HEK293 (cell line): ENCODE results near the gene LYPD4.
A peak's percentile ranks its signal among the peaks of the same experiment; 100 is the strongest.

Experiments used
- CTCF ChIA-PET: fragments of 350-600 bp; formaldehyde crosslinking; extraction: SDS; loops from one replicate; lab custom pipeline; 2021; ENCODE audit warnings: antibody characterized with exemption; lab: Yijun Ruan, JAX
- POLR2A ChIA-PET: fragments of 300-600 bp; formaldehyde crosslinking; extraction: SDS; loops from one replicate; lab custom pipeline; 2020; ENCODE audit warnings: antibody characterized with exemption, inconsistent platforms; lab: Yijun Ruan, JAX
- H3K27ac ChIP-seq: fragments of 200-500 bp; sonication (Bioruptor generic); 2 replicates; pipeline ENCODE4 v1.5.1; 2014; ENCODE audit warnings: low read depth, low read length, control low read depth, inconsistent platforms; ENCODE audit errors: extremely low read depth
- H3K36me3 ChIP-seq, 2 experiments: fragments of 200-500 bp in 1 of 2; sonication (Bioruptor generic) in 1 of 2; 1 replicate in 1 of 2; 2 replicates in 1 of 2; pipeline ENCODE4 v1.5.1; 2014 to 2017; ENCODE audit warnings: inconsistent platforms in 2 of 2, low read length in 2 of 2; ENCODE audit not compliant: control insufficient read depth in 2 of 2, insufficient read depth in 1 of 2
- H3K4me1 ChIP-seq: fragments of 200-500 bp; sonication (Bioruptor generic); 2 replicates; pipeline ENCODE4 v1.5.1; 2014; ENCODE audit warnings: mild to moderate bottlenecking, low read length, inconsistent platforms; ENCODE audit not compliant: control insufficient read depth, insufficient read depth
- H3K4me3 ChIP-seq: 2 replicates; pipeline ENCODE4 v1.5.1; 2011; ENCODE audit warnings: low read depth, mild to moderate bottlenecking, control low read depth, low read length, moderate library complexity
- H3K9me3 ChIP-seq: fragments of 200-500 bp; sonication (Bioruptor generic); 2 replicates; pipeline ENCODE4 v1.5.1; 2014; ENCODE audit warnings: low read depth, low read length, inconsistent platforms; ENCODE audit not compliant: control insufficient read depth, insufficient read depth
- EGR2 ChIP-seq: fragments of 450-650 bp; formaldehyde crosslinking; IDR thresholded peaks from 2 replicates; pipeline ENCODE4 v1.5.1; 2016; ENCODE audit warnings: low read depth, missing biosample characterization, missing genetic modification characterization
- GLIS1 ChIP-seq: fragments of 450-650 bp; formaldehyde crosslinking; IDR thresholded peaks from 2 replicates; pipeline ENCODE4 v1.5.1; 2016; ENCODE audit warnings: missing biosample characterization, missing genetic modification characterization
- HOXA7 ChIP-seq: sonication (generic); formaldehyde crosslinking; IDR thresholded peaks from 2 replicates; pipeline ENCODE4 v1.8.1; 2022; ENCODE audit warnings: missing genetic modification reagents, borderline replicate concordance
- IKZF3 ChIP-seq: fragments of 450-650 bp; IDR thresholded peaks from 2 replicates; pipeline ENCODE4 v1.5.0; 2018; ENCODE audit warnings: missing biosample characterization, mild to moderate bottlenecking, missing genetic modification characterization, moderate library complexity
- KLF8 ChIP-seq: fragments of 450-650 bp; formaldehyde crosslinking; IDR thresholded peaks from 2 replicates; pipeline ENCODE4 v1.5.1; 2016; ENCODE audit warnings: missing biosample characterization, missing genetic modification characterization
- MZF1 ChIP-seq: fragments of 450-650 bp; formaldehyde crosslinking; IDR thresholded peaks from 2 replicates; pipeline ENCODE4 v1.5.1; 2017; ENCODE audit warnings: missing biosample characterization, missing genetic modification characterization, borderline replicate concordance
- OSR2 ChIP-seq: fragments of 450-650 bp; formaldehyde crosslinking; IDR thresholded peaks from 2 replicates; pipeline ENCODE4 v1.5.1; 2016; ENCODE audit warnings: missing biosample characterization, missing genetic modification characterization
- OVOL3 ChIP-seq: fragments of 450-650 bp; formaldehyde crosslinking; IDR thresholded peaks from 2 replicates; pipeline ENCODE4 v1.5.1; 2016; ENCODE audit warnings: missing biosample characterization, missing genetic modification characterization
- SETDB1 ChIP-seq: IDR thresholded peaks from one replicate; pipeline ENCODE4 v1.6.1; 2017; ENCODE audit warnings: mild to moderate bottlenecking, low read length, moderate library complexity, mixed read lengths; ENCODE audit not compliant: insufficient read length
- TCF7L2 ChIP-seq: IDR thresholded peaks from 2 replicates; pipeline ENCODE4 v1.6.1; 2011; ENCODE audit warnings: low read depth, mild to moderate bottlenecking, inconsistent platforms, low read length, moderate library complexity, borderline replicate concordance
- YY1 ChIP-seq: fragments of 450-650 bp; formaldehyde crosslinking; IDR thresholded peaks from 2 replicates; pipeline ENCODE4 v1.5.1; 2018; ENCODE audit warnings: missing biosample characterization, missing genetic modification characterization
- ZBTB21 ChIP-seq: fragments of 450-650 bp; formaldehyde crosslinking; IDR thresholded peaks from 2 replicates; pipeline ENCODE4 v1.5.1; 2017; ENCODE audit warnings: missing biosample characterization, missing genetic modification characterization
- ZEB2 ChIP-seq: fragments of 450-650 bp; formaldehyde crosslinking; IDR thresholded peaks from 2 replicates; pipeline ENCODE4 v1.5.1; 2016; ENCODE audit warnings: missing biosample characterization, missing genetic modification characterization
- ZIC2 ChIP-seq: fragments of 450-650 bp; formaldehyde crosslinking; IDR thresholded peaks from 2 replicates; pipeline ENCODE4 v1.5.1; 2016; ENCODE audit warnings: missing biosample characterization, missing genetic modification characterization
- ZNF114 ChIP-seq: fragments of 450-650 bp; formaldehyde crosslinking; IDR thresholded peaks from 2 replicates; pipeline ENCODE4 v1.5.0; 2017; ENCODE audit warnings: missing biosample characterization, missing genetic modification characterization
- ZNF121 ChIP-seq: fragments of 450-650 bp; formaldehyde crosslinking; IDR thresholded peaks from 2 replicates; pipeline ENCODE4 v1.5.1; 2016; ENCODE audit warnings: missing biosample characterization, missing genetic modification characterization
- ZNF155 ChIP-seq: fragments of 450-650 bp; formaldehyde crosslinking; IDR thresholded peaks from 2 replicates; pipeline ENCODE4 v1.5.1; 2016; ENCODE audit warnings: missing biosample characterization, missing genetic modification characterization
- ZNF16 ChIP-seq: fragments of 450-650 bp; formaldehyde crosslinking; IDR thresholded peaks from 2 replicates; pipeline ENCODE4 v1.5.1; 2016; ENCODE audit warnings: low read depth, missing biosample characterization, missing genetic modification characterization
- ZNF2 ChIP-seq: fragments of 450-650 bp; formaldehyde crosslinking; IDR thresholded peaks from 2 replicates; pipeline ENCODE4 v1.5.1; 2016; ENCODE audit warnings: missing biosample characterization, missing genetic modification characterization
- ZNF350 ChIP-seq: fragments of 450-650 bp; formaldehyde crosslinking; IDR thresholded peaks from 2 replicates; pipeline ENCODE4 v1.5.0; 2017; ENCODE audit warnings: missing biosample characterization, mild to moderate bottlenecking, missing genetic modification characterization
- ZNF366 ChIP-seq: fragments of 450-650 bp; formaldehyde crosslinking; conservative IDR thresholded peaks from 2 replicates; pipeline ENCODE4 v1.5.1; 2016; ENCODE audit warnings: missing biosample characterization, missing genetic modification characterization
- ZNF37A ChIP-seq: fragments of 450-650 bp; IDR thresholded peaks from 2 replicates; pipeline ENCODE4 v1.5.1; 2018; ENCODE audit warnings: missing biosample characterization, missing genetic modification characterization
- ZNF394 ChIP-seq: fragments of 450-650 bp; formaldehyde crosslinking; IDR thresholded peaks from 2 replicates; pipeline ENCODE4 v1.5.1; 2016; ENCODE audit warnings: missing biosample characterization, missing genetic modification characterization, mild to moderate bottlenecking, moderate library complexity, borderline replicate concordance
- ZNF48 ChIP-seq: fragments of 450-650 bp; formaldehyde crosslinking; IDR thresholded peaks from 2 replicates; pipeline ENCODE4 v1.5.1; 2016; ENCODE audit warnings: missing biosample characterization, missing genetic modification characterization
- ZNF670 ChIP-seq: fragments of 450-650 bp; formaldehyde crosslinking; IDR thresholded peaks from 2 replicates; pipeline ENCODE4 v1.5.1; 2016; ENCODE audit warnings: missing biosample characterization, missing genetic modification characterization, low read depth
- ZNF707 ChIP-seq: fragments of 450-650 bp; formaldehyde crosslinking; IDR thresholded peaks from 2 replicates; pipeline ENCODE4 v1.5.1; 2016; ENCODE audit warnings: missing biosample characterization, missing genetic modification characterization
- ZNF747 ChIP-seq: fragments of 450-650 bp; formaldehyde crosslinking; IDR thresholded peaks from 2 replicates; pipeline ENCODE4 v1.5.1; 2016; ENCODE audit warnings: missing biosample characterization, missing genetic modification characterization
- ZNF837 ChIP-seq: fragments of 450-650 bp; formaldehyde crosslinking; IDR thresholded peaks from 2 replicates; pipeline ENCODE4 v1.5.1; 2016; ENCODE audit warnings: missing biosample characterization, missing genetic modification characterization
- TF ChIP-seq, protein P1 (sequence below): fragments of 450-650 bp; formaldehyde crosslinking; IDR thresholded peaks from 2 replicates; pipeline ENCODE4 v1.5.1; 2016; ENCODE audit warnings: missing biosample characterization, missing genetic modification characterization
- TF ChIP-seq, protein P2 (sequence below): fragments of 450-650 bp; formaldehyde crosslinking; IDR thresholded peaks from 2 replicates; pipeline ENCODE4 v1.5.1; 2016; ENCODE audit warnings: missing biosample characterization, missing genetic modification characterization
- TF ChIP-seq, protein P3 (sequence below): fragments of 450-650 bp; formaldehyde crosslinking; IDR thresholded peaks from 2 replicates; pipeline ENCODE4 v1.5.1; 2016; ENCODE audit warnings: missing biosample characterization, missing genetic modification characterization
- TF ChIP-seq, protein P4 (sequence below): fragments of 450-650 bp; formaldehyde crosslinking; IDR thresholded peaks from 2 replicates; pipeline ENCODE4 v1.5.1; 2016; ENCODE audit warnings: missing biosample characterization, missing genetic modification characterization

The LYPD4 gene

DNA sequence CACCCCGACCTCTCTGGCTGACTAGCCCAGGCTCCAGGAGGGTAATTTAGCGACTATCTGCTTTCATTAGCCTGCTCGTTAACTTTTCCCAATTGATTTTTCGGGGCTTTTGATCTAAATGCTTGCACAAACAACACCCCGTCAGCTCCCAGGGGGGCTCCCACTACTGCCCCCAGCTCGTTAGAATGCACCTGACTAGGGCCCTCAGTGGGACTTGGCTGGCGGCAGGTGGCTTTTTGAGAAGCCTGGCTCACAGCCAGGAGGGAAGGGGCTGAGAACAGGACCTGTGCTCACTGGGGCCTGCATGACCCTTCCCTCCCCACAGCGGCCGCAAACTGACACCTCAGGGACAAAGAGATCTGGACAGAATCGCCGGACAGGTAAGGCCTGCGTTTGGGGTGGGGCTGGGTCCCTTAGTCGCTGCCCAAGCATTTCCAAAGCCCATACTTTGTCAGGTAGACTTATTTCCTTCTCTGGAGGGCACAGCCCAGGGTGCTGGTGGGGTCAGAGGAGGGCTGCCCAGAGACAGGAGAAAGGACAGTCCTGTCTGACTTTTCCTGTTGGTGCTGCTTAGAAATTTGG lies 25.0 kb upstream of the LYPD4 start (continued):
- TF ChIP-seq ZNF670 (tag by site-specific recombination): no peak
- no peak for TF ChIP-seq OVOL3 (tag by site-specific recombination)
- no peak for TF ChIP-seq ZNF747 (tag by site-specific recombination)
- no peak for TF ChIP-seq ZNF837 (tag by site-specific recombination)
- TF ChIP-seq, protein P1, sequence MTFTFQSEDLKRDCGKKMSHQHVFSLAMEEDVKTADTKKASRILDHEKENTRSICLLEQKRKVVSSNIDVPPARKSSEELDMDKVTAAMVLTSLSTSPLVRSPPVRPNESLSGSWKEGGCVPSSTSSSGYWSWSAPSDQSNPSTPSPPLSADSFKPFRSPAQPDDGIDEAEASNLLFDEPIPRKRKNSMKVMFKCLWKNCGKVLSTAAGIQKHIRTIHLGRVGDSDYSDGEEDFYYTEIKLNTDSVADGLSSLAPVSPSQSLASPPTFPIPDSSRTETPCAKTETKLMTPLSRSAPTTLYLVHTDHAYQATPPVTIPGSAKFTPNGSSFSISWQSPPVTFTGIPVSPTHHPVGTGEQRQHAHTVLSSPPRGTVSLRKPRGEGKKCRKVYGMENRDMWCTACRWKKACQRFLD (tag by site-specific recombination): no peak
- no peak for TF ChIP-seq SETDB1
- TF ChIP-seq EGR2 (tag by site-specific recombination): no peak
- no peak for TF ChIP-seq ZNF37A (tag by site-specific recombination)
- TF ChIP-seq ZNF16 (tag by site-specific recombination): no peak
- no peak for TF ChIP-seq ZNF155 (tag by site-specific recombination)
- TF ChIP-seq, protein P2, sequence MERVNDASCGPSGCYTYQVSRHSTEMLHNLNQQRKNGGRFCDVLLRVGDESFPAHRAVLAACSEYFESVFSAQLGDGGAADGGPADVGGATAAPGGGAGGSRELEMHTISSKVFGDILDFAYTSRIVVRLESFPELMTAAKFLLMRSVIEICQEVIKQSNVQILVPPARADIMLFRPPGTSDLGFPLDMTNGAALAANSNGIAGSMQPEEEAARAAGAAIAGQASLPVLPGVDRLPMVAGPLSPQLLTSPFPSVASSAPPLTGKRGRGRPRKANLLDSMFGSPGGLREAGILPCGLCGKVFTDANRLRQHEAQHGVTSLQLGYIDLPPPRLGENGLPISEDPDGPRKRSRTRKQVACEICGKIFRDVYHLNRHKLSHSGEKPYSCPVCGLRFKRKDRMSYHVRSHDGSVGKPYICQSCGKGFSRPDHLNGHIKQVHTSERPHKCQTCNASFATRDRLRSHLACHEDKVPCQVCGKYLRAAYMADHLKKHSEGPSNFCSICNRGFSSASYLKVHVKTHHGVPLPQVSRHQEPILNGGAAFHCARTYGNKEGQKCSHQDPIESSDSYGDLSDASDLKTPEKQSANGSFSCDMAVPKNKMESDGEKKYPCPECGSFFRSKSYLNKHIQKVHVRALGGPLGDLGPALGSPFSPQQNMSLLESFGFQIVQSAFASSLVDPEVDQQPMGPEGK (tag by site-specific recombination): peak; percentile 45; the same call in 1 of the 2 replicates
- 0 out of 2 replicates have a peak, but pooled peaks have one; percentile 7 for TF ChIP-seq KLF8
- TF ChIP-seq ZNF2 (tag by site-specific recombination): no peak
- TF ChIP-seq OSR2: peak; percentile 55
- TF ChIP-seq ZEB2 (tag by site-specific recombination): 0 out of 2 replicates have a peak, but pooled peaks have one; percentile 23
- no peak for TF ChIP-seq ZNF707 (tag by site-specific recombination)
- no peak for TF ChIP-seq IKZF3
- no peak for TF ChIP-seq ZNF350 (tag by site-specific recombination)
- TF ChIP-seq ZIC2: peak; percentile 36; the same call in 1 of the 2 replicates
- TF ChIP-seq HOXA7 (CRISPR knock-in tag): no peak
- no peak for TF ChIP-seq ZNF121 (tag by site-specific recombination)

DNA sequence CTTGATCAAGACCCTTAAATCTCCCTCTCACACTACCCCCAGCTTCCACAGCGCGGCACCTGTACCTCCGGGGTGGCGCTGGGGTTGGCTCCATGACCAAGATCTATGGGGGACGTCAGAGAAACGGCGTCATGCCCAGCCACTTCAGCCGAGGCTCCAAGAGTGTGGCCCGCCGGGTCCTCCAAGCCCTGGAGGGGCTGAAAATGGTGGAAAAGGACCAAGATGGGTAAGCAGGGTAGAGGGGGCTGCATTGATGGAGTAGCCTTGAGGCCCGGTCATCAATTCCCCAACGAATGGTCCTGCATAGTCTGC lies 24.5 kb upstream of the LYPD4 start:
- ChIA-PET CTCF (interaction anchor here (1.0 to 2.1 kb wide), 4 partner anchors 10 to 166 kb away, joined by 3 to 7 read pairs (median 4); partner anchors contain the start of gene RPS19), POLR2A (interaction anchor here (0.6 to 7.2 kb wide), 8 partner anchors 9 to 488 kb away, joined by 3 to 118 read pairs (median 6); partner anchors contain the start of genes RABAC1 and RPS19)
- Histone ChIP-seq H3K36me3 (peaks cover 76 to 81% of the 10 kb centered on the region in 2 experiments), H3K4me3 (no peak overlapping the region), H3K27ac (peak overlapping the region; percentile 35; the same call in 1 of the 2 replicates), H3K9me3 (no peaks in the 10 kb centered on the region), H3K4me1 (peaks cover 6% of the 10 kb centered on the region; the same call in 1 of the 2 replicates)
- no peak for TF ChIP-seq GLIS1 (tag by site-specific recombination)
- TF ChIP-seq MZF1 (tag by site-specific recombination): no peak
- TF ChIP-seq ZNF16 (tag by site-specific recombination): no peak
- TF ChIP-seq, protein P3, sequence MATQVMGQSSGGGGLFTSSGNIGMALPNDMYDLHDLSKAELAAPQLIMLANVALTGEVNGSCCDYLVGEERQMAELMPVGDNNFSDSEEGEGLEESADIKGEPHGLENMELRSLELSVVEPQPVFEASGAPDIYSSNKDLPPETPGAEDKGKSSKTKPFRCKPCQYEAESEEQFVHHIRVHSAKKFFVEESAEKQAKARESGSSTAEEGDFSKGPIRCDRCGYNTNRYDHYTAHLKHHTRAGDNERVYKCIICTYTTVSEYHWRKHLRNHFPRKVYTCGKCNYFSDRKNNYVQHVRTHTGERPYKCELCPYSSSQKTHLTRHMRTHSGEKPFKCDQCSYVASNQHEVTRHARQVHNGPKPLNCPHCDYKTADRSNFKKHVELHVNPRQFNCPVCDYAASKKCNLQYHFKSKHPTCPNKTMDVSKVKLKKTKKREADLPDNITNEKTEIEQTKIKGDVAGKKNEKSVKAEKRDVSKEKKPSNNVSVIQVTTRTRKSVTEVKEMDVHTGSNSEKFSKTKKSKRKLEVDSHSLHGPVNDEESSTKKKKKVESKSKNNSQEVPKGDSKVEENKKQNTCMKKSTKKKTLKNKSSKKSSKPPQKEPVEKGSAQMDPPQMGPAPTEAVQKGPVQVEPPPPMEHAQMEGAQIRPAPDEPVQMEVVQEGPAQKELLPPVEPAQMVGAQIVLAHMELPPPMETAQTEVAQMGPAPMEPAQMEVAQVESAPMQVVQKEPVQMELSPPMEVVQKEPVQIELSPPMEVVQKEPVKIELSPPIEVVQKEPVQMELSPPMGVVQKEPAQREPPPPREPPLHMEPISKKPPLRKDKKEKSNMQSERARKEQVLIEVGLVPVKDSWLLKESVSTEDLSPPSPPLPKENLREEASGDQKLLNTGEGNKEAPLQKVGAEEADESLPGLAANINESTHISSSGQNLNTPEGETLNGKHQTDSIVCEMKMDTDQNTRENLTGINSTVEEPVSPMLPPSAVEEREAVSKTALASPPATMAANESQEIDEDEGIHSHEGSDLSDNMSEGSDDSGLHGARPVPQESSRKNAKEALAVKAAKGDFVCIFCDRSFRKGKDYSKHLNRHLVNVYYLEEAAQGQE (tag by site-specific recombination): no peak
- TF ChIP-seq YY1 (tag by site-specific recombination): no peak
- TF ChIP-seq ZNF366 (tag by site-specific recombination): no peak
- no peak for TF ChIP-seq ZNF48
- TF ChIP-seq ZNF114 (tag by site-specific recombination): no peak
- no peak for TF ChIP-seq TCF7L2
- no peak for TF ChIP-seq ZNF707 (tag by site-specific recombination)
- no peak for TF ChIP-seq ZBTB21 (tag by site-specific recombination)
- TF ChIP-seq ZNF394: no peak
- TF ChIP-seq, protein P4, sequence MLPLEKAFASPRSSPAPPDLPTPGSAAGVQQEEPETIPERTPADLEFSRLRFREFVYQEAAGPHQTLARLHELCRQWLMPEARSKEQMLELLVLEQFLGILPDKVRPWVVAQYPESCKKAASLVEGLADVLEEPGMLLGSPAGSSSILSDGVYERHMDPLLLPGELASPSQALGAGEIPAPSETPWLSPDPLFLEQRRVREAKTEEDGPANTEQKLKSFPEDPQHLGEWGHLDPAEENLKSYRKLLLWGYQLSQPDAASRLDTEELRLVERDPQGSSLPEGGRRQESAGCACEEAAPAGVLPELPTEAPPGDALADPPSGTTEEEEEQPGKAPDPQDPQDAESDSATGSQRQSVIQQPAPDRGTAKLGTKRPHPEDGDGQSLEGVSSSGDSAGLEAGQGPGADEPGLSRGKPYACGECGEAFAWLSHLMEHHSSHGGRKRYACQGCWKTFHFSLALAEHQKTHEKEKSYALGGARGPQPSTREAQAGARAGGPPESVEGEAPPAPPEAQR (tag by site-specific recombination): no peak
